HepG2 (cell line): ENCODE results near the gene NXT2. TPM values are rescaled to one million over a fixed set of nuclear protein-coding genes. Genes with fewer than 3 reads are reported as not detected.
"Not testable (repeated sequence)": the region's sequence is repeated elsewhere in the genome, so short reads cannot be mapped to it uniquely, and the experiment has no call there.

Source experiments
- ATAC-seq: fragments of 200-7000 bp; cut with Tn5 transposase; 3 replicates; pipeline ENCODE4 v1.9.1; 2020; ENCODE audit warnings: mild to moderate bottlenecking, moderate library complexity
- BruUV-seq: library from RNA; stranded (reverse); fragments of 400-500 nt; replicated peaks from 2 replicates; lab custom pipeline; 2021; lab: Mats Ljungman, UMichigan
- CTCF ChIA-PET: fragments of 300-600 bp; formaldehyde crosslinking; extraction: SDS; loops from one replicate; lab custom pipeline; 2021; ENCODE audit warnings: low total read pairs, inconsistent platforms, low intra/inter-chr PET ratio; lab: Yijun Ruan, JAX
- POLR2A ChIA-PET: fragments of 350-600 bp; sonication (Branson Sonifier 250); formaldehyde crosslinking; loops from one replicate; lab custom pipeline; 2020; ENCODE audit warnings: antibody characterized with exemption, inconsistent platforms; lab: Yijun Ruan, JAX
- DNase-seq: peaks from one replicate; pipeline ENCODE4 v3.0.0-alpha.2; 2015; ENCODE audit warnings: low spot score
- FAIRE-seq: peaks from 3 replicates; lab custom pipeline; 2011; peaks lifted over from hg19 to GRCh38; lab: Jason Lieb, UNC
- H2AFZ ChIP-seq: one replicate; pipeline ENCODE4 v1.6.1; 2011; ENCODE audit warnings: low read length, inconsistent platforms
- H3K27ac ChIP-seq: fragments of 300-600 bp; 3 replicates; pipeline ENCODE4 v1.8.0; 2011; ENCODE audit warnings: mixed run types, mild to moderate bottlenecking, mixed read lengths, low read length, inconsistent platforms; ENCODE audit not compliant: insufficient read depth; ENCODE audit errors: extremely low read length
- H3K27me3 ChIP-seq, 2 experiments: fragments of 200-600 bp in 1 of 2; 2 replicates in 1 of 2; 3 replicates in 1 of 2; pipeline versions ENCODE4 v1.6.0 to v1.8.0; 2011; ENCODE audit warnings: low read length in 2 of 2, mild to moderate bottlenecking in 2 of 2, moderate library complexity in 2 of 2, inconsistent platforms in 1 of 2; ENCODE audit not compliant: insufficient read depth in 2 of 2, control insufficient read depth in 1 of 2
- H3K36me3 ChIP-seq, 2 experiments: fragments of 200-600 bp in 1 of 2; replicated peaks in 1 of 2; 2 replicates in 1 of 2; 3 replicates in 1 of 2; pipeline versions ENCODE4 v1.5.1 to v1.8.0; 2011; ENCODE audit warnings: low read length in 2 of 2, inconsistent platforms in 1 of 2; ENCODE audit not compliant: insufficient read depth in 2 of 2, control insufficient read depth in 1 of 2
- H3K4me1 ChIP-seq: 2 replicates; pipeline ENCODE4 v1.5.1; 2012; ENCODE audit warnings: low read length, inconsistent platforms; ENCODE audit not compliant: insufficient read depth
- H3K4me2 ChIP-seq: 2 replicates; pipeline ENCODE4 v1.6.0; 2011; ENCODE audit warnings: low read depth, low read length, inconsistent platforms
- H3K4me3 ChIP-seq, 3 experiments: fragments of 200-600 bp in 1 of 3; sonication (generic), shearing (Covaris generic) in 1 of 3; replicated peaks in 1 of 3; 2 replicates each; pipeline ENCODE4 v1.5.1; 2011 to 2016; ENCODE audit warnings: low read length in 3 of 3, inconsistent platforms in 2 of 3, low read depth in 2 of 3, mild to moderate bottlenecking in 2 of 3, control low read depth in 1 of 3, mixed read lengths in 1 of 3; ENCODE audit not compliant: insufficient read depth in 1 of 3
- H3K79me2 ChIP-seq: one replicate; pipeline ENCODE4 v1.6.1; 2011; ENCODE audit warnings: low read length, inconsistent platforms; ENCODE audit not compliant: insufficient read depth
- H3K9ac ChIP-seq: 2 replicates; pipeline ENCODE4 v1.6.0; 2011; ENCODE audit warnings: mild to moderate bottlenecking, low read depth, low read length, inconsistent platforms; ENCODE audit not compliant: insufficient read depth
- H3K9me3 ChIP-seq: 2 replicates; pipeline ENCODE4 v1.5.1; 2012; ENCODE audit warnings: mild to moderate bottlenecking, low read length
- H4K20me1 ChIP-seq: 2 replicates; pipeline ENCODE4 v1.6.0; 2011; ENCODE audit warnings: inconsistent platforms, mild to moderate bottlenecking, low read length, moderate library complexity; ENCODE audit not compliant: insufficient read depth
- CENPT ChIP-seq: sonication (generic); formaldehyde crosslinking; IDR thresholded peaks from 2 replicates; pipeline ENCODE4 v1.8.0; 2022; ENCODE audit warnings: low read depth, mild to moderate bottlenecking, moderate library complexity, missing genetic modification reagents
- EEA1 ChIP-seq: sonication (generic); formaldehyde crosslinking; IDR thresholded peaks from 2 replicates; pipeline ENCODE4 v1.5.1; 2020; ENCODE audit warnings: mild to moderate bottlenecking, missing genetic modification reagents, borderline replicate concordance
- ETV6 ChIP-seq: sonication (generic); formaldehyde crosslinking; conservative IDR thresholded peaks from 2 replicates; pipeline ENCODE4 v1.4.0; 2020; ENCODE audit warnings: missing genetic modification reagents
- TEAD2 ChIP-seq: sonication (generic); formaldehyde crosslinking; IDR thresholded peaks from 2 replicates; pipeline ENCODE4 v1.9.0; 2021; ENCODE audit warnings: missing genetic modification reagents
- ZFP37 ChIP-seq: sonication (generic); formaldehyde crosslinking; IDR thresholded peaks from 2 replicates; pipeline ENCODE4 v1.4.0; 2020; ENCODE audit warnings: missing genetic modification reagents, borderline replicate concordance
- WGBS: methylation state at CpG from one replicate; pipeline ENCODE4 v1.1.6; 2017; ENCODE audit warnings: low lambda C conversion rate; 5-methylcytosine and 5-hydroxymethylcytosine counted together
- in situ Hi-C: cut with HindIII; loops from 2 replicates; pipeline ENCODE4 v1.10.0; 2017; ENCODE audit warnings: low pct_unique_long_range_greater_than_20kb; ENCODE audit not compliant: extremely low pct_ligation_motif_present
- intact Hi-C: fragments of 100-400 bp; cut with micrococcal nuclease; formaldehyde crosslinking; loops from one replicate; pipeline ENCODE4 v1.10.0; 2022; ENCODE audit not compliant: unreplicated experiment
- polyA plus RNA-seq, 8 experiments: library from polyadenylated mRNA; depleted of rRNA in 3 of 8; stranded (reverse) in 7 of 8; unstranded in 1 of 8; fragments of >200 nt; fragmentation: Illumina TruSeq in 4 of 8; extraction: Trizol in 4 of 8; gene quantifications; 2 replicates each; pipeline versions ENCODE4 v1.2.1 to v1.2.3, GENCODE V29; 2011 to 2016; ENCODE audit warnings: low read depth in 4 of 8, missing spikeins in 1 of 8, mixed read lengths in 1 of 8; ENCODE audit not compliant: insufficient read depth in 1 of 8
- total RNA-seq, 5 experiments: library from RNA; depleted of rRNA; stranded (reverse); fragments of >200 nt; fragmentation: Illumina TruSeq; extraction: Trizol; gene quantifications; 2 replicates each; pipeline ENCODE4 v1.2.3, GENCODE V29; 2016; ENCODE audit warnings: low read depth in 1 of 5
- TF ChIP-seq, protein P1 (sequence below): IDR thresholded peaks from 2 replicates; pipeline ENCODE4 v1.6.1; 2018; ENCODE audit warnings: missing genetic modification reagents, mild to moderate bottlenecking, missing compliant biosample characterization

The NXT2 gene
- total and polyA plus RNA-seq, 2 of the 13 experiments (the other 11 are each of a cell fraction or from before 2014, with no cell fraction given), result 9.5 to 14.9 TPM

DNA sequence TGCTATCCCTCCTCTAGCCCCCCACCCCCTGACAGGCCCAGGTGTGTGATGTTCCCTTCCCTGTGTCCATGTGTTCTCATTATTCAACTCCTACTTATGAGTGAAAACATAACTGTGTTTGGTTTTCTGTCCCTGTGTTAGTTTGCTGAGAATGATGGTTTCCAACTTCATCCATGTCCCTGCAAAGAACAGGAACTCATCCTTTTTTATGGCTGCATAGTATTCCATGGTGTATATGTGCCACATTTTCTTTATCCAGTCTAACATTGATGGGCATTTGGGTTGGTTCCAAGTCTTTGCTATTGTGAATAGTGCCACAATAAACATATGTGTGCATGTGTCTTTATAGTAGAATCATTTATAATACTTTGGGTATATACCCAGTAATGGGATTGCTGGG, 2.4 kb downstream of the NXT2 start:
- H3K9me3 ChIP-seq, H3K4me1 ChIP-seq, H3K27me3 ChIP-seq, H3K9ac ChIP-seq, H3K79me2 ChIP-seq, H3K36me3 ChIP-seq, in situ Hi-C loops, DNase-seq, POLR2A ChIA-PET, H4K20me1 ChIP-seq, H3K27ac ChIP-seq, FAIRE-seq, H3K4me3 ChIP-seq, H3K4me2 ChIP-seq, H2AFZ ChIP-seq, BruUV-seq, ATAC-seq, intact Hi-C loops, CTCF ChIA-PET: not testable (repeated sequence)

DNA sequence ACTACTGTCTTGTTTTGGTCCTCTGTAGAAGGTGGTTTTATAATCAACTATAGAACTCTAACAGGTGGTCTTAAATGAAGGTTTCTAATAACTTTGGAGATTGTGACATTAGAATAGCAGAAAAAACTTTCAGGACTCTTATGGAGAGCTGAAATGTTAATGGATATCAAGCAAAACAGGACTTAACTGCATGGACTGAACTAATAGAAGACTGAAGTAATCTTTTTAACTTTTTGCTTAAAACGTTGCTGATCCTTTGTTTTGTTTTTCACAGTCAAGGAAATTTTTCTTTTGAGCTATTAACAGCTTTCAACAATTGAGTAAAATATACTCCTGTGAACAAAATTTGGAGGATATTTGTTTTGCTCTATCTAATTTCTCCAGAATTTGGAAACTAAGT, 17.2 kb downstream of the NXT2 start:
- in situ Hi-C loops (no loop called here), intact Hi-C loops (no loop called here)
- H3K9me3 ChIP-seq, result no peaks in the 10 kb centered on the region
- no peaks in the 10 kb centered on the region for H4K20me1 ChIP-seq
- ChIA-PET CTCF (no interaction called here), POLR2A (no interaction called here)
- no peak overlapping the region for H3K4me3 ChIP-seq
- DNase-seq (no peak), ATAC-seq (no peak), FAIRE-seq (no peak)
- no peaks in the 10 kb centered on the region for H3K4me1 ChIP-seq
- WGBS, result 0% methylated on average over 1 of the region's 1 CpG
- no peak overlapping the region for H3K27ac ChIP-seq
- H2AFZ ChIP-seq, result no peak overlapping the region
- no TSS peak for BruUV-seq
- H3K36me3 ChIP-seq, result no peaks in the 10 kb centered on the region
- no peaks in the 10 kb centered on the region; a peak in 1 of 5 replicates for H3K27me3 ChIP-seq
- TF ChIP-seq ETV6 (CRISPR knock-in tag) (no peak), TEAD2 (CRISPR knock-in tag) (no peak), EEA1 (CRISPR knock-in tag) (no peak), CENPT (CRISPR knock-in tag) (no peak), ZFP37 (no peak)
- TF ChIP-seq, protein P1, sequence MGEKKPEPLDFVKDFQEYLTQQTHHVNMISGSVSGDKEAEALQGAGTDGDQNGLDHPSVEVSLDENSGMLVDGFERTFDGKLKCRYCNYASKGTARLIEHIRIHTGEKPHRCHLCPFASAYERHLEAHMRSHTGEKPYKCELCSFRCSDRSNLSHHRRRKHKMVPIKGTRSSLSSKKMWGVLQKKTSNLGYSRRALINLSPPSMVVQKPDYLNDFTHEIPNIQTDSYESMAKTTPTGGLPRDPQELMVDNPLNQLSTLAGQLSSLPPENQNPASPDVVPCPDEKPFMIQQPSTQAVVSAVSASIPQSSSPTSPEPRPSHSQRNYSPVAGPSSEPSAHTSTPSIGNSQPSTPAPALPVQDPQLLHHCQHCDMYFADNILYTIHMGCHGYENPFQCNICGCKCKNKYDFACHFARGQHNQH (CRISPR knock-in tag), result no peak
- H3K9ac ChIP-seq, result no peak overlapping the region
- H3K79me2 ChIP-seq, result no peaks in the 10 kb centered on the region
- no peak overlapping the region for H3K4me2 ChIP-seq

DNA sequence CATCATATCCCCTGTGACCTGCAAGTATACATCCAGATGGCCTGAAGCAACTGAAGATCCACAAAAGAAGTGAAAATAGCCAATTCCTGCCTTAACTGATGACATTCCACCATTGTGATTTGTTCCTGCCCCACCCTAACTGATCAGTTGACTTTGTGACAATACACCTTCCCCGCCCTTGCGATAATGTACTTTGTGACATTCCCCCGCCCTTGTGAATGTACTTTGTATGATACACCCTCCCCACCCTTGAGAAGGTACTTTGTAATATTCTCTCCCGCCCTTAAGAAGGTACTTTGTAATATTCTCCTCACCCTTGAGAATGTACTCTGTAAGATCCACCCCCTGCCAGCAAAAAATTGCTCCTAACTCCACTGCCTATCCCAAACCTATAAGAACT, 39.4 kb downstream of the NXT2 start:
- 53% methylated on average over 4 of the region's 4 CpGs for WGBS
- H3K27ac ChIP-seq, H3K4me2 ChIP-seq, H3K9me3 ChIP-seq, H2AFZ ChIP-seq, H3K36me3 ChIP-seq, H3K4me3 ChIP-seq, H3K9ac ChIP-seq, intact Hi-C loops, ATAC-seq, POLR2A ChIA-PET, in situ Hi-C loops, CTCF ChIA-PET, H3K4me1 ChIP-seq, H3K79me2 ChIP-seq, H3K27me3 ChIP-seq, FAIRE-seq, BruUV-seq, H4K20me1 ChIP-seq, DNase-seq: not testable (repeated sequence)
